ENCODE results near the gene CCDC30.

The CCDC30 gene

GRCh38 chr1:42430286-42431135, 32.6 kb upstream of the CCDC30 start:
- no peak for DNase-seq (ENCODE audit: low read depth)
- H3K4me3 ChIP-seq (ENCODE audit: low read length), result no peak overlapping the region

DNA sequence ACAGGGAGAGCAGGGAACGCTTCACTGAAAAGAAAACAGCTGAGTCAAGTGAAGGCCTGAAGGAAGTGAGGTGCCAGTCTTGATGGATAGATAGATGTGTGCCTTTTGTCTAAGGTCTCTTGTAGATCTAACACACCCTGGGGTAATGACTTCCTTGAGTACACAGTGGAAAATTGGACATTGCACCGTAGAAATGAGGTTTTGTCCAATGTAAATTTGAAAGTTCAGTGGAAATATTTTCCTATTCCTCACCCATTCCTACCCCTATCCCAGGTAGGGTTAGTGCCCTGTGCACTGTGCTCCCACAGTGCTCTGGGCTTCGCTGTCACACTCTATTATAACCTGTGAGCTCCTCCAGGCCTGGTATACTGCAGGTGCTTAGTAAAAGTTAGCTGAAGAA, 31.6 kb upstream of the CCDC30 start:
- DNase-seq (ENCODE audit: low read depth), result no peak
- TF ChIP-seq CTCF (conservative IDR thresholded peaks at IDR 0.05; ENCODE audit: low read length), result no peak
- H3K4me3 ChIP-seq (ENCODE audit: low read length), result no peak overlapping the region

More at GRCh38 chr1:42430286-42431135, 32.6 kb upstream of the CCDC30 start:
- TF ChIP-seq CTCF (conservative IDR thresholded peaks at IDR 0.05; ENCODE audit: low read length), result no peak

DNA sequence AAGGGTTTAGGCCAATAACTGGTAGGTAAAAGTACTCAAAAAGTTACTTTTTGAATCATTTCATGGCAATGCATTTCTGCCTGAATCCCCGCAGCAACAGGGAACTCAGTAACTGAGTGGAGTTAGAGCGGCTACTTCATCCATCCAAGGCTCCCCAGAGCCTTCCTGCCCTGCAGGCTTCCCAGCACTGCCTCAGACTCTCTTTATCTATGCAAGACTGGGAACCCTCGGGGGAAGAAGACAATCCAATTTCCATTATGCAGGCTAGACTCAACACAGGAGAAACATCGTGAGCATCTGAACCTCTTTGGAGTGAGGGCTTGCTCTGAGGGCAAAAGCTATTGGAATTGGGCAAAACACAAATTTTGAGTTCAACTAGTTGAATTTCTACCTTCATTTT, 30.4 kb upstream of the CCDC30 start:
- TF ChIP-seq CTCF (conservative IDR thresholded peaks at IDR 0.05; ENCODE audit: low read length), result no peak
- DNase-seq (ENCODE audit: low read depth), result no peak
- H3K4me3 ChIP-seq (ENCODE audit: low read length), result no peak overlapping the region

- no peak overlapping the region for H3K4me3 ChIP-seq (ENCODE audit: low read length)
- no peak for DNase-seq (ENCODE audit: low read depth)
- no peak for TF ChIP-seq CTCF (conservative IDR thresholded peaks at IDR 0.05; ENCODE audit: low read length)
Observed at GRCh38 chr1:42433369-42433768, 29.7 kb upstream of the CCDC30 start.

- TF ChIP-seq CTCF (conservative IDR thresholded peaks at IDR 0.05; ENCODE audit: low read length), result no peak
- no peak overlapping the region for H3K4me3 ChIP-seq (ENCODE audit: low read length)
Observed at GRCh38 chr1:42434340-42434739, 28.7 kb upstream of the CCDC30 start.

DNA sequence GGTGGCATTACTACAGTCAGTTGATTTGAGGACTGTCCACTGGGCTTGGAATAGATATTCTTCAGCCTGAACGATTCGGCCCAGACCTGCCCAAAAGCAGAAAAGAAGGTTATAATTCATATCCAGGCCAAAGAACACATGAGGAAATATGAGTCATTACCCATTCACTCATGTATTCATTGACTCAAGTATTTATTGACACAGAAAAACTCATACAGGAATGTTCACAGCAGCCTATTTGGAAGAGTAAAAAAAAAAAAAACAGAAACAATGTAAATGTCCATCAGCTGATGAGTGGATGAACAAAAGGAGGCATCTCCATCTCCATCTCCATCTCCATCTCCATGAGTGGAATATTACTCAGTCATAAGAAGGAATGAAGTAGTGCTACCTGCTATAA, 23.1 kb upstream of the CCDC30 start:
- no peak for TF ChIP-seq CTCF (conservative IDR thresholded peaks at IDR 0.05; ENCODE audit: low read length)
- DNase-seq (ENCODE audit: low read depth), result peak; percentile 66
- H3K4me3 ChIP-seq (ENCODE audit: low read length), result no peak overlapping the region

More at GRCh38 chr1:42434340-42434739, 28.7 kb upstream of the CCDC30 start:
- DNase-seq (ENCODE audit: low read depth), result no peak

DNA sequence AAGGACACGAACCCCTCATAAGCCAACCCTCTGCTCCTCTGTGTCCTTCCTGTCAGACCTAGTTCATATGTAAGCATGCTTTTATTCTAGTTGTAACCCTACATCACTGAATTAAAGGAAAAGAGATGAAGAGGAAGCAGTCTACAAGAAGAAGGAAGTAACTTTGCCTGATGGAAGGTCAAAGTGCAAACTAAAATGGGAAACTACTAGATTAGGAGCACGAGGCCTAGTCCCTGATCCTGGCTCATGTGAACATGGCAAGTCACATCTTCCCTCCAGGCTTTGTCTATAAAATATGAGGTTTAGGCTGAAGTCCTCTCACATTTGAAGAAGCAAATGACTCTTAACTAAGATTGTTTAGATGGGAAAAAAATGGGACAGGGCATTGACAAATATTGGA, 20.4 kb upstream of the CCDC30 start:
- no peak for TF ChIP-seq CTCF (conservative IDR thresholded peaks at IDR 0.05; ENCODE audit: low read length)
- no peak for DNase-seq (ENCODE audit: low read depth)

More for the DNA sequence above, 20.4 kb upstream of the CCDC30 start:
- no peak overlapping the region for H3K4me3 ChIP-seq (ENCODE audit: low read length)

Measured in AG10803 (cell line).